Jurkat, Clone E6-1 (cell line): ENCODE data around the gene DLL4.
"Not testable (repeated sequence)": the region's sequence is repeated elsewhere in the genome, so short reads cannot be mapped to it uniquely, and the experiment has no call there.

Source experiments
- DNase-seq: peaks from one replicate; pipeline ENCODE4 v3.0.0-alpha.2; 2011; ENCODE audit warnings: low read depth, low spot score
- H3K4me3 ChIP-seq: 2 replicates; pipeline ENCODE4 v1.5.1; 2011; ENCODE audit warnings: mild to moderate bottlenecking, low read length, control low read depth, moderate library complexity

Gene DLL4

GRCh38 chr15:40937762-40938535, 8.8 kb downstream of the DLL4 start:
- no peak for DNase-seq

GRCh38 chr15:40938536-40938870, 9.4 kb downstream of the DLL4 start:
- DNase-seq, result no peak
- H3K4me3 ChIP-seq, result no peak overlapping the region

More at GRCh38 chr15:40937762-40938535, 8.8 kb downstream of the DLL4 start:
- H3K4me3 ChIP-seq, result no peak overlapping the region

- no peak for DNase-seq
- H3K4me3 ChIP-seq, result no peak overlapping the region
Measured at GRCh38 chr15:40940296-40940801, 11.2 kb downstream of the DLL4 start.

DNA sequence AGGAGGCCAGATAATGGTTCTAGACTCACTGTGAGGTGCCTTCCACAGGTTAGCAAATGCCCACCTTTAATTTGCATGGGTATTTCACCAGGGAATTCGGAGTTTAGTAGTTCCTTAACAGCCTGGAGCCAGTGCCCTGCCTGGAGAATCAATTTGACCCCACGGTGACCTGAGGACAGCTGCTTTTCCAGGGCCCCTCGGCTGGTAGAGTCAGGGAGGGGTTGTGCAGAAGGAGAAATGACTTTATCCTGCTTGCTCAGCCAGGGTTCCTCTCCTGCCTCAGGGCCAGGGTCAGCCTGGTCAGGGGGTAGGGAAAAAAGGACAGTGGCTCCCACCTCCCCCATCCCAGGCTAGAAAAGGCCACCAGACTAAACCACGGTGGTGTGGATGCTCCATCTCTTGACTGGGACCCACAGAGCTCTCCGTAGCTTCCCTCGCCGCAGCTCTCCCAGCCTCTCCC, 12.0 kb downstream of the DLL4 start:
- DNase-seq, result no peak
- H3K4me3 ChIP-seq, result peak overlapping the region; percentile 32

GRCh38 chr15:40941528-40942336, 12.6 kb downstream of the DLL4 start:
- peak overlapping the region; percentile 60 for H3K4me3 ChIP-seq
- DNase-seq, result peak; percentile 52

DNA sequence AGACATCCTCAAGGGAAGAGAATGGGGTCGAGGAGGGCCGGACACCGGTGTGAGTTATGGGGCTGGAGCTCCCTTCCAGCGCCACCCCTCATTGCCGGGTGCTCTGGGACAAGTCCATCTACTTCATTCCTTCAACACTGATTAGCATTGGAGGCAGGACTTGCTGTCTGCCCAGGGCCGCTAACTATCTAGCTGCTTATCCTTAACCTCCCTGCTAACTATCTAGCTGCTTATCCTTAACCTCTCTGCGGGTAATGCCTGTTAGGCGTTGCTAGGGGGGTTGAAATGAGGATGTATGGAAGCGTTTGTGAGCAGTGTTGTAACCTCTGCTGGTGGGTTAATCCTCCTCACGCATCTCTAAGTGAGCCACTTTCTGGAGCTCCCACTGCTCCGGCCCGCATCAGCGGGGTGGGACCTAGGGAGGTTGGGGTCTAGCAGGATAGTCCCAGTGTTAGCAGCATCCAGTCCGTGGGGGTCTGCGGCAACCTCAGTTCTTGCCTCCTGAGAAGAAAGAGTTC, 13.3 kb downstream of the DLL4 start:
- H3K4me3 ChIP-seq, result peak overlapping the region; percentile 60
- no peak for DNase-seq

DNA sequence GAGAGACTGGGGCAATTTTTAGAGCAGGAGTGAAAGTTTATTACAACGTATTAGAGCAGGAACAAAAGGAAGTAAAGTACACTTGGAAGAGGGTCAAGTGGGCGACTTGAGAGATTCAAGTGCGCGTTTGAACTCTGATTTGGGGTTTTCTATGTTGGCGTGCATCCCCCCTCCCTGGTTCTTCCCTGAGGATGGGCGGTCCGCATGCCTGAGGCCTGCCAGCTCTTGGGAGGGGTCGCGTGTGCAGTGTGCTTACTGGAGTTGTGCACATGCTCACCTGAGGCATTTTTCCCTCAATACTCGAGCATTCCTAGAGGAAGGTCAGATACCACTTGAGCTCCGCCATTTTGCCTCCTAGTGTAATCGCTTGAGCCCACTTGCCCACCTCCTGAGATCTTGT, 13.7 kb downstream of the DLL4 start:
- H3K4me3 ChIP-seq, result peak overlapping the region; percentile 60
- no peak for DNase-seq

DNA sequence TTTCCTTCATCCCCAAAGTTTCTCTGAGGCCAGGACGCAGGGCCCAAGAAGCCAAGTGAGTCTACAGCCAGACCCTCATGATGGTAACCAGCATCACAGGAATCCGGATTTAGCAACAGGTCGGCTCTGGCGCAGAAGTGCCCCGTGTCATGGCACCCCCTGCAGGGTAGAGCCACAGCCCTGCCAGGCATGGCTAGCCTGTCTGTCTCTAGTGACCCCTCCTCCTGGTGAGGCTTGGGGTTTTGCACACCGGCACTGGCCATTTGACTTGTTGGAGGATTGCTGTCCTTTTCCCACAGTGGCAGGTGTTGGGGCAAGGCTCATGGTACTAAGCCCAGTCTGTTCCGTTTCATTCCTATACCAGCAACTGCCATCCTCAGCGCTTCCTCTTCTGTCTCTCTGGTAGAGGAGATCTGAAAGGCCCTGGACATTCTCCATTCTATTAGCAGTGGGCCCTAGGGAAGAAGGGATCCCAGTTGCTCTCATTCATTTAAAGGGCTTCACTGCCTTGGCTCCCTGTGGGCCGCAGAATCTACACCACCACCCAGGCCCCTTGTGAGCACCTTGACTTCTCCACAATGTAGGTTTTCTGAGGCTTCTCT, 14.7 kb downstream of the DLL4 start:
- no peak overlapping the region for H3K4me3 ChIP-seq

DNA sequence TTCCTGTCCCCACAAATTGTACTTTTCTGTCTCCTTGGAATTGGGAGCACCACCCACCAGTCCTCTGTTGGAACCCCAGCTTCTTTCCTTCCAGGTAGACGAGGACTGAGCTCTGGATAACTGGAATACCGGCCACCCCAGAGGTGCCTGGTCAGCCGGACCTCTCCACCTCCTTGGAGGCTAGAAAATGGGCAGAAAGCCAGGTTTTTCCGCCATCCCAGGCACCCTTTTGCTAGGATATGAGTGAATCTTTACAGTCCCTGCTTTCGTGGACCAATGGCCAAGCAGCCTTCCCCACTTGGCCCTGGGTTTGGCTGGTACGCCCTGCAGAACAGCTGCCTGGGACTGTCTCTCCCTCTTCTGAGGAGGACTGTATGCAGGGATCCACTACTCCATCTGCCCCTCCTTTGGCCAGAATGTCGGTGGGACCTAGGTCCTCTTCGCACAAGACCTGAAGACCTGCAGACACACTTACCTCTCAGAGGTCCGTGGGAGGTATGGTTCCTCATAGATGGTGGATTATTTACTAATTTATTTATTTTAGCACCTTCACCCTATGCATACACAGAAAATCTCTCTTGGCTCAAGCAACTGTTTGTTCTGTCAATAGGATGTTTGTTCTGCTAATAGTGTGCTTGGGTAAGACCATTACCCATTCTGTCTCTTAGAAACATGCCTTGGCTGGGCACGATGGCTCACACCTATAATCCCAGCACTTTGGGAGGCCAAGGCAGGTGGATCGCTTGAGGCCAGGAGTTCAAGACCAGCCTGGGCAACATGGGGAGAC, 15.6 kb downstream of the DLL4 start:
- no peak for DNase-seq

More for the DNA sequence above, 14.7 kb downstream of the DLL4 start:
- no peak for DNase-seq

DNA sequence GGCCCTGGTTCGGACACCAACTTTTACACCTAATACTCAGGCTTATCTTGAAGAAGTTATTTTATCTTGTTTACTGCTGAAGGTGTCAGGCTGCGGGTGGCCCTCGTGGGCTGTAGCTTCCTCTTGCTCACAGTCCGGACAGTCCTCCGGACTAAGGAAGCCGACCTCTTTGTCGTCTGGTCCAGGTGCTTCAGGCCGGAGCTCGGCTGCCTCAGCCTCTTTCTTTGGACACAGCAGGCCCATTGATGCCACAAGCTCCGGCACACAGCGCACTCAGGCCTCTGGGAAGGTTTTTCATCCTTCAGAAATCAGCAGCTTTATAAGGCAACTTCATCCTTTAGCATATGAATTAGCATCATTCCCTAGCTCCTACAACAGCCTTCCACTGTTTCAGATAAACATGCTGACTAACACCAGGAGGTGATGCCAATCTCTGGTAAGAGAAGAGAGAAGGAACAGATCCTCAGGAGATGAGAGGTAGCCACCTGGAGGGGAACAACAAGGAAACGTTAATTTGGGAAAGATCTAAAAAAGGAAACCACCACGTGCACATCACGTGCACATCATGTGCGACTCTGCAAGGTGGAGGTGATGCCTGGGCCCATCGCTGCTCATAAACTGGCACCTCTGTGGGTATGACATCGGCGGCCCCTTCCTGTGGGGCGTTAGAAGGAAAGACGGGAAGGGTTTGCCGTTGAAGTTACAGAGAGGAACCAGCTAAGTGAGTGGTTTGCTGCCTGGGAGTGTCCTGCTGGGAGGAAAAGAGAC, 19.8 kb downstream of the DLL4 start:
- no peak overlapping the region for H3K4me3 ChIP-seq
- no peak for DNase-seq

More for the DNA sequence above, 15.6 kb downstream of the DLL4 start:
- no peak overlapping the region for H3K4me3 ChIP-seq

- no peak overlapping the region for H3K4me3 ChIP-seq
Measured at GRCh38 chr15:40949756-40950207, 20.6 kb downstream of the DLL4 start.

DNA sequence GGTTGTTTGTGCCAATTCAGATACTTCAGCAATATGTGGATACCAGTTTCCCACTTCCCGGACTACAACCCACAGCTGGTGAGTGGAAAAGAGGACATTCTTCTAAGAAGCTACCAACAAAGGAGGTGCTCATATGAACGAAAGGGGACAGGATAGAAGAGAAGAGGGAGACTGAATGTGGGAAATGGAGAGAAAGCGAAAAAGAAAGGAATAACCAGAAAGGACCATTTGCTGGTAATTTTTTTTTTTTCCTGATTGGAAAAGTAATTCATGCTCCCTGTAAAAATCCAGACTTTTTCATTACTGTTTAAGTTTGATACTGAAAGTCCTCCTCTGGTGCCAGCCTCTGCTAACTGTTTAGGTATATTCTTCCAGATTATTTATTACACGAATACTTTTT, 22.6 kb downstream of the DLL4 start:
- no peak for DNase-seq
- no peak overlapping the region for H3K4me3 ChIP-seq

More at GRCh38 chr15:40949756-40950207, 20.6 kb downstream of the DLL4 start:
- DNase-seq, result no peak

DNA sequence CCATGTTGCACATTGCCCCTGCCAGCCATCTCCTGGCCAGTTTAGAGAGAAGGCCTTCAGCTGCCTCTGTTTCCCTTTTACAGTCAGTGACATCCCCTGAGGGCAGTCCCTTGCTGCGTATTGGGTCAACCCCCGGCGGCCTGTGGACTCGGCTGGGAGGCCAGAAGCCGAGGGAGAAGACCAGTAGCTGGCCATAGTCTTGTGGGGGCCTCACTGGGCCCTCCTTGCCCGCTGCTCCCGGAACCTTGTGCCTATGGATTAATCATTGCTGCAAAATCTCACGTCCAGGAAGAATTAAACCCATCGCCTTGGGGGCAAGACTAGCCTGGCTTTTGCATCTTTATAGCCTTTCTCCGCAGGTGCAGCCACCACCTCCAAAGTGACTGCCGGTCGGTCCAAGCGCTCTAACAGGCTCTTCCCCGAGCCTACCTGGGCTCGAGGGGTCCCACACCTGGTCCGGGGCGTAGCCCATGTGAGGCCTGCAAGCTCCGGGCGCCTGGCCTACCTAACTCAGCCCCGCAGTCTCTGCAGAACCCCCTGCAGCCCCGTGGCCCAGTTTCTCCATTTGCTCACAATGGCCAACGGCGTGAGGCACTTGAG, 23.3 kb downstream of the DLL4 start:
- H3K4me3 ChIP-seq, result peak overlapping the region; percentile 75
- DNase-seq, result no peak

DNA sequence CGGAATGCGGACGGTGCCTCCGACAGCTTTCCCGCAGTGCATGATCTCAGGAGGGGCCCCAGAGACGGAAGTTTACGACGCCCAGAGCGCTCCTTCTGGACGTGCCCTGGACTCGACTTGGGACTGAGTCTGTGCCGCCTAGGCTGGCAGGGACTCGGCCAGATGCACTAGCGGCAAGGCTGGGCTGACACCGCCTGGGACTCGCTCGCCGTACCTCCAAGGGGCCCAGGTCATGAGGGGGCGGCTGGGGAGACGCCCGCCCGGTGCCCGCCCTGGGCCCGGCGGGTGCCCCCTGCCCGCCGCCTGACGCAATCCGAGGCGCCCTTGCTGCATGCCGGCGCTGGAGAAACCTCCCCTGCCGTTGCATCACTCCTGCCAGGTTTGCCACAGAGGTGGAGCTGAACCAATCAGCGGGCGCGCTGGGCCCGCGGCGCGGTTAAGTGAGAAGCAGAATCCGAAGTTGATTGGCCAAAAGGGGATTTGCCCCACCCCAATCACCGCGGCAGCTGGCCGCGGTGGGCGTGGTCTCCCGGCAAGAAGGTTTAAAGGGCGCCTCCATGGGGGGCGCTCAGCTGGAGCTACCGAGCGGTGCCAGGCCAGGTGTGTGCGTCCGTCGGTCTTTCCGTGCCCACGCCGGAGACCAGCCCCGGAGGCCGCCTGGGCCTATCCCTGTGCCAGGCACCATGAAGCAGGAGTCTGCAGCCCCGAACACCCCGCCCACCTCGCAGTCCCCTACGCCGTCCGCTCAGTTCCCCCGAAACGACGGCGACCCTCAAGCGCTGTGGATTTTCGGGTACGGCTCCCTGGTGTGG, 24.0 kb downstream of the DLL4 start, which contains the start of gene CHAC1:
Gene CHAC1 (plus strand): TSS at position 571 of the 812 bp plus-strand sequence. CDS start 113 bp downstream, at position 684.
- peak; percentile 96 for DNase-seq
- peak within 1 kb of the TSS; percentile 75 for H3K4me3 ChIP-seq

- peak overlapping the region; percentile 75 for H3K4me3 ChIP-seq
- no peak for DNase-seq
Measured at GRCh38 chr15:40953713-40954074, 24.6 kb downstream of the DLL4 start.

DNA sequence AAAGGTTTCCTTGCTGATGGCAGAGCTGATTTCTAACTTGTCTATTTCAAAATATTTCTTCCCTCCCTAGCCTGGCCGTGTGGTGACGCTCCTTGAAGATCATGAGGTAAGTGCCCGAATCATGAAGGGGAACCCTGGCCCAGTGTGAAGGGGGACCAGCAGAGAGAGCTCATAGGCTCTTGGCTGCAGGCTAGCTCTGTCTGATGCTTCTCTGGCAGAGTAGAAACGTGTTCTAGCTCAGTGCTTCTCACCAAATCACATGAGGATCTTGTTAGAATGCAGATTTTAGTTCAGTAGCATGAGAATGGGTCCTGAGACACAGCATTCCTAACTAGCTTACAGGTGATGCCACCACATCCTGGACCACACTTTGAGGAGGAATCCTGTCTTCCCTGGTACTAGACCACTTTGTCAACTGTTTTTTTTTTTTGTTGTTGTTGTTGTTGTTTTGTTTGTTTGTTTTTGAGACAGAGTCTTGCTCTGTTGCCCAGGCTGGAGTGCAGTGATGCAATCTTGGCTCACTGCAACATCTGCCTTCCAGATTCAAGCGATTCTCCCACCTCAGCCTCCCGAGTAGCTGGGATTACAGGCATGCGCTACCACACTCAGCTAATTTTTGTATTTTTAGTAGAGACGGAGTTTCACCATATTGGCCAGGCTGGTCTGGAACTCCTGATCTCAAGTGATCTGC, 25.2 kb downstream of the DLL4 start:
- H3K4me3 ChIP-seq, result peak overlapping the region; percentile 75
- DNase-seq, result not testable (repeated sequence)
